ENCODE results near the gene TRPM6. TPM values are rescaled to one million over a fixed set of nuclear protein-coding genes. Genes with fewer than 3 reads are reported as not detected.

The TRPM6 gene
- total and polyA plus RNA-seq, 11 donors, result 0.08 to 0.75 (median 0.34) TPM; not detected in 2

- 48 to 63% (median 59%) methylated on average over 2 of the region's 2 CpGs for WGBS, 4 donors
Observed at GRCh38 chr9:74804018-74804385, 83.7 kb downstream of the TRPM6 start.

GRCh38 chr9:74803376-74804017, 84.2 kb downstream of the TRPM6 start:
- intact Hi-C loops (cut with DNase I), result loop anchor here in 1 of 10 donors (10.0 kb wide), 1 partner anchor 81 kb away; the partner anchor contains the start of gene TRPM6
- Histone ChIP-seq H3K4me1 (no peaks in the 10 kb centered on the region), H3K27me3 (no peaks in the 10 kb centered on the region), H3K36me3 (no peaks in the 10 kb centered on the region), H3K4me3 (no peak overlapping the region), H3K27ac (no peak overlapping the region), H3K9me3 (no peaks in the 10 kb centered on the region)
- TF ChIP-seq CTCF (IDR thresholded peaks at IDR 0.05) (no peak), POLR2A (IDR thresholded peaks at IDR 0.05) (no peak)
- WGBS, 4 donors, result 57 to 69% (median 64%) methylated on average over 4 of the region's 4 CpGs
- ATAC-seq (no peak), DNase-seq (no peak)

More at GRCh38 chr9:74804018-74804385, 83.7 kb downstream of the TRPM6 start:
- DNase-seq (no peak), ATAC-seq (no peak)
- Histone ChIP-seq H3K9me3 (no peaks in the 10 kb centered on the region), H3K4me3 (no peak overlapping the region), H3K36me3 (no peaks in the 10 kb centered on the region), H3K27ac (no peak overlapping the region), H3K27me3 (no peaks in the 10 kb centered on the region), H3K4me1 (no peaks in the 10 kb centered on the region)
- TF ChIP-seq POLR2A (IDR thresholded peaks at IDR 0.05) (no peak), CTCF (IDR thresholded peaks at IDR 0.05) (no peak)
- intact Hi-C loops (cut with DNase I), result loop anchor here in 1 of 10 donors (10.0 kb wide), 1 partner anchor 81 kb away; the partner anchor contains the start of gene TRPM6

GRCh38 chr9:74800226-74800625, 87.5 kb downstream of the TRPM6 start:
- intact Hi-C loops (cut with DNase I), result loop anchor here in 1 of 10 donors (10.0 kb wide), 1 partner anchor 85 kb away; the partner anchor contains the start of gene TRPM6
- H3K27ac ChIP-seq, result no peak overlapping the region
- H3K36me3 ChIP-seq, result no peaks in the 10 kb centered on the region
- H3K4me1 ChIP-seq, result no peaks in the 10 kb centered on the region
- H3K4me3 ChIP-seq, result no peak overlapping the region
- ATAC-seq (no peak), DNase-seq (no peak)
- TF ChIP-seq POLR2A (IDR thresholded peaks at IDR 0.05) (no peak), CTCF (IDR thresholded peaks at IDR 0.05) (no peak)
- H3K27me3 ChIP-seq, result no peaks in the 10 kb centered on the region
- H3K9me3 ChIP-seq, result no peaks in the 10 kb centered on the region
- WGBS, 4 donors, result 88 to 91% (median 89%) methylated on average over 7 of the region's 7 CpGs

GRCh38 chr9:74795803-74796202, 91.9 kb downstream of the TRPM6 start:
- no peaks in the 10 kb centered on the region for H3K27me3 ChIP-seq
- TF ChIP-seq POLR2A (IDR thresholded peaks at IDR 0.05) (no peak), CTCF (IDR thresholded peaks at IDR 0.05) (no peak)
- 37 to 95% (median 63%) methylated on average over 1 of the region's 1 CpG for WGBS, 4 donors
- ATAC-seq (no peak), DNase-seq (no peak)
- H3K4me3 ChIP-seq, result no peak overlapping the region
- intact Hi-C loops (cut with DNase I), result no loop called here
- no peaks in the 10 kb centered on the region for H3K36me3 ChIP-seq
- H3K4me1 ChIP-seq, result no peaks in the 10 kb centered on the region
- H3K27ac ChIP-seq, result no peak overlapping the region
- no peaks in the 10 kb centered on the region for H3K9me3 ChIP-seq
